GM19463 (cell line): Measurements from ENCODE around the gene MAGI2.

Source experiments
- ATAC-seq: cut with Tn5 transposase; IDR thresholded peaks from one replicate; pipeline ENCODE4 v1.9.1; 2021; ENCODE audit warnings: mild to moderate bottlenecking, moderate library complexity; ENCODE audit not compliant: unreplicated experiment

Gene MAGI2

GRCh38 chr7:78396210-78396609, 1057.3 kb downstream of the MAGI2 start:
- no peak for ATAC-seq

- no peak for ATAC-seq
Observed at GRCh38 chr7:78395298-78396036, 1058.0 kb downstream of the MAGI2 start.

GRCh38 chr7:78389022-78389421, 1064.4 kb downstream of the MAGI2 start:
- ATAC-seq: no peak

GRCh38 chr7:78386520-78386919, 1066.9 kb downstream of the MAGI2 start:
- no peak for ATAC-seq

- ATAC-seq: no peak
Observed at GRCh38 chr7:78383096-78383880, 1070.2 kb downstream of the MAGI2 start.

- no peak for ATAC-seq
Observed at GRCh38 chr7:78379148-78379547, 1074.3 kb downstream of the MAGI2 start.

- no peak for ATAC-seq
Observed at GRCh38 chr7:78377532-78377931, 1075.9 kb downstream of the MAGI2 start.

- no peak for ATAC-seq
Observed at GRCh38 chr7:78370936-78371335, 1082.5 kb downstream of the MAGI2 start.

GRCh38 chr7:78368771-78369170, 1084.7 kb downstream of the MAGI2 start:
- no peak for ATAC-seq

- ATAC-seq: no peak
Observed at GRCh38 chr7:78367280-78367773, 1086.1 kb downstream of the MAGI2 start.

GRCh38 chr7:78363866-78364265, 1089.6 kb downstream of the MAGI2 start:
- ATAC-seq: no peak

- ATAC-seq: no peak
Observed at GRCh38 chr7:78359836-78360235, 1093.6 kb downstream of the MAGI2 start.

- ATAC-seq: no peak
Observed at GRCh38 chr7:78357709-78358108, 1095.8 kb downstream of the MAGI2 start.

GRCh38 chr7:78355834-78356233, 1097.6 kb downstream of the MAGI2 start:
- no peak for ATAC-seq

GRCh38 chr7:78350926-78351325, 1102.5 kb downstream of the MAGI2 start:
- ATAC-seq: no peak

- ATAC-seq: no peak
Observed at GRCh38 chr7:78350391-78350790, 1103.1 kb downstream of the MAGI2 start.

GRCh38 chr7:78346827-78347226, 1106.6 kb downstream of the MAGI2 start:
- no peak for ATAC-seq

GRCh38 chr7:78345979-78346378, 1107.5 kb downstream of the MAGI2 start:
- no peak for ATAC-seq

- ATAC-seq: no peak
Observed at GRCh38 chr7:78345293-78345911, 1108.1 kb downstream of the MAGI2 start.

GRCh38 chr7:78334426-78334825, 1119.0 kb downstream of the MAGI2 start:
- no peak for ATAC-seq

- no peak for ATAC-seq
Observed at GRCh38 chr7:78333530-78334425, 1119.7 kb downstream of the MAGI2 start.
